ENCODE data around the gene DQX1.
"Not testable (repeated sequence)": the region's sequence is repeated elsewhere in the genome, so short reads cannot be mapped to it uniquely, and the experiment has no call there.

The DQX1 gene

DNA sequence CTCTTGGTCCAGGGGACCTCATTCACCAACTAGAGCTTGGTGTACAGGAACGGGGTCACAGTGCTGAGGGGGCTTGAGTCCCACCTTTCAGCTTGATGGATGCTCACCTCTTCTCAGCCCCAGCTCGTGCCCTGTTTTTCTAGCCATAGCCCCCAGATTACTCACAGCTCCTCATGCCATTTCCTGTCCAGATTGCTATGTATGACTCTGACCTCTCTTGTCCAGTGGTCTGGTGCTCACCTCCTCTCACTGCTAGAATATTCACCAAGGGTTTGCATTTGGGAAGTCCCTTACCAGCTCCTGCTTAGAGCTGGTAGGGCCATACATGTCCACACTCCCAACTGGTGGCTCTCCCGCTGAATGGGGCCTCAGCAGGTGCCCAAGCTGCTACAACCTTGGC, 32.5 kb downstream of the DQX1 start:
- ATAC-seq (replicated peaks) (no peak), DNase-seq (no peak)
- Mint-ChIP-seq H3K4me3 (no peak overlapping the region), H3K4me1 (peaks cover 15 to 26% of the 10 kb centered on the region in 2 donors), H3K9me3 (no peaks in the 10 kb centered on the region), H3K27ac (no peak overlapping the region), H3K36me3 (peaks cover 45 to 56% of the 10 kb centered on the region in 2 donors), H3K27me3 (peaks cover 7 to 11% of the 10 kb centered on the region in 2 donors)

DNA sequence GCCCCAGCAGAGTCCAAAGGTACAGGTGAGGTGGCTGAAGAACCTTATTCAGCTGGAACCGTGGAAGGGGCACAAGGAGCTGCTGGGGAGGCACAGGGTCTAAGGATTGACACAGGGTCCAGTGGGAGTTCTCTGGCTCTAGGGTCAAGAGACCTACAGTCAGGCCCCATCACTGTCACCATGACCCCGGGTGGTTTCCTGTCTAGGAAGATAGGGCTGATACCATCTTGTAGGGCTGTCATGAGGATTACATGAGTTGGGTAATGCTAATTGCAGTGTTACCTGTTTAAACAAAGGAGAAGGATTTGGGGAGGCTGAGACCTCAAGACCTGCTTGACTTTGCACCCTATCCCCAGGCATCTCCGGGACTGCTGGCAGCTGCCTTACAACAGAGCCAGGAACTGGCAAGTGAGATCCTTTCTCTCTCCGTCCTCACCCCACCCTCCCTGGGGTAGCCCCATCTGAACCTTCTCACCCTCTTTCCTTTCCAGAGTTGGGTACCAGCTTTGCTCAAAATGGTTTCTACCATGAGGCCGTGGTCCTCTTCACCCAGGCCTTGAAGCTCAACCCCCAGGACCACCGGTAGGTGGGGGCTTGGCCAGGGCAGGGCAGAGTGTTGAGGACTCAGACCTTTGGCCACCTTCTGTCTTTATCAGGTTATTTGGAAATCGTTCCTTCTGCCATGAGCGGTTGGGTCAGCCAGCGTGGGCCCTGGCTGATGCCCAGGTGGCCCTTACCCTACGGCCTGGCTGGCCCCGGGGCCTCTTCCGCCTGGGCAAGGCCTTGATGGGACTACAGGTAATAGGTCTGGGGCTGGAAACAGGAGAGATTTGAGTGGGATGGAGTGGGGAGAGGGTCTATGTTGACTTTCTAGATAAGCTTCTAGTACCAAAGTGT, 34.1 kb downstream of the DQX1 start:
- ATAC-seq (replicated peaks) (no peak), DNase-seq (no peak)
- H3K27me3 Mint-ChIP-seq, result no peaks in the 10 kb centered on the region
- H3K4me3 Mint-ChIP-seq, result no peak overlapping the region
- peaks cover 8 to 16% of the 10 kb centered on the region in 2 donors for H3K4me1 Mint-ChIP-seq
- H3K36me3 Mint-ChIP-seq, result peaks cover 45 to 60% of the 10 kb centered on the region in 2 donors
- no peaks in the 10 kb centered on the region for H3K9me3 Mint-ChIP-seq
- peak overlapping the region; percentile 20 for H3K27ac Mint-ChIP-seq

DNA sequence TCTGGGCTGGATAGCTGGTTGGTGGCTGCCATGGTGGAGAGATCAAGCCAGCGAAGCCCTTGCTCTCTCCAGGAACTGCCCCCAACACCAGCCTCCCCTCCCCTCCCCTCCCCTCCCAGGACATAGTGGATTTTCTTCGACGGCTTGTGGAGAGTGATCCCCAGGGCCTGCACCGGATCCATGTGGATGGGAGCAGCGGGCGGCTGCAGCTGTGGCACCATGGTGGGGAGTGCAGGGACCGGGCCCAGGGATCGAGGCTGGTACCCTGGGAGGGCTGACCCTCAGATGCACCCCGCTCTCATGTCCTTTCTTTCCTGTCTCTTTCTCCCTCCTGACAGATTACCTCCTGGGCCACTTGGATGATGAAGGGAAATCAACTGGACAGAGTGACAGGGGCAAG, 36.1 kb downstream of the DQX1 start:
- no peak overlapping the region for H3K4me3 Mint-ChIP-seq
- H3K4me1 Mint-ChIP-seq, result peaks cover 11 to 19% of the 10 kb centered on the region in 2 donors
- DNase-seq, result no peak
- ATAC-seq (replicated peaks), result no peak
- no peak overlapping the region for H3K27ac Mint-ChIP-seq
- H3K27me3 Mint-ChIP-seq, result no peaks in the 10 kb centered on the region
- H3K9me3 Mint-ChIP-seq, result no peaks in the 10 kb centered on the region
- H3K36me3 Mint-ChIP-seq, result peaks cover 49 to 67% of the 10 kb centered on the region in 2 donors

DNA sequence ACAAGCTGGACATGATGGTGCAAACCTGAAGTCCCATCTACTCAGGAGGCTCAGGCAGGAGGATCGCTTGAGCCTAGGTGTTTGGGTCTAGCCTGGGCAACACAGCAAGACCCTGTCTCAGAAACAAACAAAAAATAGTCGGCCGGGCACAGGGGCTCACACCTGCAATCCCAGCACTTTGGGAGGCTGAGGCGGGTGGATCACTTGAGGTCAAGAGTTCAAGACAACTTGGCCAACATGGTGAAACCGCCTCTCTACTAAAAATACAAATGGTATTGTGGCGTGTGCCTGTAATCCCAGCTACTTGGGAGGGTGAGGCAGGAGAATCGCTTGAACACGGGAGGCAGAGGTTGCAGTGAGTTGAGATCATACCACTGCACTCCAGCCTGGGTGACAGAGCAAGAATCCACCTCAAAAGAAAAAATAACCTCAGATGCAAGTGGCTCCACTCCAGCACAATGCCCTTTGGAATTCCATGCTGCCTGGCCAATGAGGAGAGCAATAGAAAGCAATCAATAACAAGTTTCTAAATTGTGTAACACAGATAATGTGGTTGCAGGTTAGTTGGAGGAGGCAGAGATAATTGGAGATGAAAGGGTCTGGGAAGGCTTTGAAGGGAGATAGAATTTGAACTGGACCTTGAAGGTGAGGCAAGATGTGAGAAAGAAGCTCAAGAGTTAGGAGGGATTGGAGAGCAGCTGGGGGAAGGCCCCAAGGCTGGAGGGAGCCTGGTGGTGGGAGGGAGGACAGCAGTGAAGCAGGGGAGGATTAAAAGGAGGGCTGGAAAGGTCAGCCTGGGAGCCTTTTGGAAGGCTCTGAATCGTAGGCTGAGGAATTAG, 37.2 kb downstream of the DQX1 start:
- Mint-ChIP-seq H3K4me3 (no peak overlapping the region), H3K36me3 (peaks cover 42 to 64% of the 10 kb centered on the region in 2 donors), H3K9me3 (no peaks in the 10 kb centered on the region), H3K27me3 (no peaks in the 10 kb centered on the region), H3K4me1 (peaks cover 11 to 17% of the 10 kb centered on the region in 2 donors), H3K27ac (no peak overlapping the region)
- no peak for DNase-seq
- no peak for ATAC-seq (replicated peaks)

DNA sequence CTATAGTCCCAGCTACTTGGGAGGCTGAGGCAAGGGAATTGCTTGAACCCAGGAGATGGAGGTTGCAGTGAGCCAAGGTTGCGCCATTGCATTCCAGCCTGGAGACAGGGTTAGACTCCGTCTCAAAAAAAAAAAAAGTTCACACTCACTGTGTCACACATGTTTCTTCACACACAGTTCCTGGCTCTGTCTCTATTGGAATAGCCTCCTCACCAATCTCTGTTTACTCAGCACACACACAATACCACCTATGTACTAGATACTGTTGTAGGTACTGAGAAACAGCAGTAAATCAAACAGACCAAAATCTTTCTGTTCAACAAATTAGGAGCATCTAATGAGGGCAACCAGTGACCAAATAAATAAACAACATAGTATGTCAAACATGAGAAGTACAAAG, 39.9 kb downstream of the DQX1 start:
- Mint-ChIP-seq H3K4me3 (no peak overlapping the region), H3K4me1 (peaks cover 20 to 30% of the 10 kb centered on the region in 2 donors), H3K36me3 (peaks cover 27 to 45% of the 10 kb centered on the region in 2 donors), H3K27ac (no peak overlapping the region), H3K27me3 (no peaks in the 10 kb centered on the region), H3K9me3 (no peaks in the 10 kb centered on the region)
- ATAC-seq (replicated peaks), result no peak
- DNase-seq, result no peak

DNA sequence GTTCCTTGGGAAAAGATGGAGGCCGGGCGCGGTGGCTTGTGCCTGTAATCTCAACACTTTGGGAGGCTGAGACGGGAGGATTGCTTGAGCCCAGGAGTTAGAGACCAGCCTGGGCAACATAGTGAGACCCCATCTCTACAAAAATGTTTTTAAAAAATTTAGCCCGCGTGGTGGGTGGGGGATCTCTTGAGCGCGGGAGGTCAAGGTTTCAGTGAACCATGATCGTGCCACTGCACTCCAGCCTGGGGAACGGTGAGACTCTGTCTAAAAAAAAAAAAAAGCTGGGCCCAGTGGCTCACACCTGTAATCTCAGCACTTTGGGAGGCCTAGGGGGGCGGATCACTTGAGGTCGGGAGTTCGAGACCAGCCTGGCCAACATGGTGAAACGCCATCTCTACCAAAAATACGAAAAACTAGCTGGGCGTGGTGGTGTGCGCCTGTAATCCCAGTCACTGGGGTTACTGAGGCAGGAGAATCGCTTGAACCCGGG, 42.3 kb downstream of the DQX1 start:
- peaks cover 22 to 36% of the 10 kb centered on the region in 2 donors for H3K4me1 Mint-ChIP-seq
- H3K36me3 Mint-ChIP-seq, result peaks cover 20 to 35% of the 10 kb centered on the region in 2 donors
- not testable (repeated sequence) for ATAC-seq (replicated peaks)

DNA sequence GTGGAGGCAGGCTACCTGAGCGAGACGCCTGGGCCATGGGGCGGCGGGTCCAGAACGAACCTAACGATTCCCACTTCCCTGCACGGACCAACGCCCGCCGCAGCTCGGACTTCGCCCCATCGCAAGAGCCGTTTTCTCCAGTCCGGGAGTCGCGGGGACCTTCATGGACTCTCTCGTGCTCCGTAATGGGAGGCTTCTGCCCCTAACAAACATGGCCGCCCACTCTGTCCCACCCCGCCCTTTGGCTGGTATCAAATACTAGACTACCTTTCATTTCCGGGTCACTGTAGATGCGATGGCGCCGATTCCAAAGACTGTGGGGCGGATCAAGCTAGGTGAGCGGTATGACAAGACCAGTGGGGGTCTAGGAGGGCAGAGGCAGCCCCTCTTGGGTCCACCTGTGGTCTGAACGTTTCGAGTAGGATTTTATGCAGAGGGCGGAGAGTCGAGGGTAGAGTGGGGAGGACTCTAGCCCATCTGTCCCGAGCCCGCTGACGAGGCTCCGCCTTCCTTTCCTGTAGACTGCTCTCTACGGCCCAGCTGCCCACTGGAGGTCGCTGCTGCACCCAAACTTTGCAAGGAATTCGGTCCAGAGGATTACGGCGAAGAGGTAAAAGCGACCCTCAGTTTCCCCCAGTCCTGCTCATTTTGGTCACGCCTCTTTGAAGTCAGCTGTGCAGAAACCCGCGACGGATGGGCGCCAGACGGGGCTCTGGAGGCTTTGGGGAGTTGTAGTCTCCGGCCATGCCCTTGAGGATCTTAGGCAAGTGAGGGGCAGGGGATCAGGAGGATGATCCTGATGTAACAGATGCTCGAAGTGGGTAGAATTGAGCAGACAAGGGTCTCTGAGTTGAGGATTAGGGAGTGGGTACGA, 43.0 kb downstream of the DQX1 start, which contains the start of the genes CCDC142 and TTC31:
Gene CCDC142, minus strand, starts transcription at position 198 of the 874 bp plus-strand sequence. Its CDS starts 161 bp downstream, at position 37.
Gene TTC31, plus strand, starts transcription at position 281 of the 874 bp plus-strand sequence. Its CDS starts 15 bp downstream, at position 296.
- Mint-ChIP-seq H3K36me3 (peaks cover 20 to 32% of the 10 kb centered on the region in 2 donors), H3K9me3 (no peaks in the 10 kb centered on the region), H3K27me3 (no peaks in the 10 kb centered on the region), H3K4me1 (peaks cover 22 to 36% of the 10 kb centered on the region in 2 donors), H3K4me3 (peak within 1 kb of the TSS; percentile 93 to 99), H3K27ac (peak within 1 kb of the TSS; percentile 99)
- ATAC-seq (replicated peaks) (peak; percentile 94 to 96), DNase-seq (peak; percentile 89)

More for the DNA sequence above, 42.3 kb downstream of the DQX1 start:
- not testable (repeated sequence) for DNase-seq, H3K9me3 Mint-ChIP-seq, H3K27me3 Mint-ChIP-seq
- peak overlapping the region; percentile 99 for H3K27ac Mint-ChIP-seq
- peak overlapping the region; percentile 93 to 99 for H3K4me3 Mint-ChIP-seq

DNA sequence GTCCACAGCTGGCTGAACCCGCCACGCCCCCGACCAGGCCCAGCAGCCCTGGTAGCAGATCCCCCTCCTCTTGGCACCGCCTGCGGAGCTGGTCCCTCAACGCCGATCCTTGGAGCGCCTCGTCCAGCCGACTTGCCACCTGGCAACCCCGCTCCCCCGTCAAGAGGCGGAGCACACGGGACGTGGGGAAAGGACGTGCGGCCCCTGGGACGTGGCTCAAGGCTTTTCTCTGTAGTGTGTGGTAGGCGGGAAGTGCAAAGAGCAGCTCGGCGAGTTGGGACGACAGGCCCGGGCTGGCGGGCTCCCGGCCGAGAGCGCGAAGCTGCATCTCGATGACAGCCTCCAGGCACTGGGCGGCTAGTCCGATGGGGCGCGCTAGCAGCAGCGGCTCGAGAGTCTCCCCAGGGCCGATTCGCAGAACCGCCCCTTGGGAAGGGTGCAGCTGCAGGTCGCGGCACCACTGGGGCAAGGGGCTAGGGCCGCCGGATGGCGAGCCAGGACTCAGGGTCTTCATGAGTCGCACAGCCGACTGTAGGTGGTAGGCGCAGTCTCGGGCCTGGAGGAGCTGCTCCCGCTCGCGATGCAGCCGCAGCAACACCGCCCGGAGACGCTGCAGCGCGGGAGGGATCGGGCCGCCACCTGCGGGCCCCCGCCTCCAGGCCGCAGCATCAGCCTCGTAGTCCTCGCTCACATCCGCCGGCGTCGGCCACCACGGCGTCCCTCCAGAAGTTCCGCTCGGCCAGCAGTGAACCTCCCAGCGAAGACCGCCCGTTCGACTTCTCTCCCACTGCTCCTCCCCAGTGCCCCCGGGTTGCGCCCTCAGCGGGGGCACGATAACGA, 43.9 kb downstream of the DQX1 start:
- Mint-ChIP-seq H3K36me3 (peaks cover 24 to 37% of the 10 kb centered on the region in 2 donors), H3K4me1 (peaks cover 25 to 41% of the 10 kb centered on the region in 2 donors), H3K4me3 (peak overlapping the region; percentile 93 to 99), H3K27me3 (no peaks in the 10 kb centered on the region), H3K27ac (peak overlapping the region; percentile 99), H3K9me3 (no peaks in the 10 kb centered on the region)
- ATAC-seq (replicated peaks) (peak; percentile 61), DNase-seq (peak; percentile 59)

DNA sequence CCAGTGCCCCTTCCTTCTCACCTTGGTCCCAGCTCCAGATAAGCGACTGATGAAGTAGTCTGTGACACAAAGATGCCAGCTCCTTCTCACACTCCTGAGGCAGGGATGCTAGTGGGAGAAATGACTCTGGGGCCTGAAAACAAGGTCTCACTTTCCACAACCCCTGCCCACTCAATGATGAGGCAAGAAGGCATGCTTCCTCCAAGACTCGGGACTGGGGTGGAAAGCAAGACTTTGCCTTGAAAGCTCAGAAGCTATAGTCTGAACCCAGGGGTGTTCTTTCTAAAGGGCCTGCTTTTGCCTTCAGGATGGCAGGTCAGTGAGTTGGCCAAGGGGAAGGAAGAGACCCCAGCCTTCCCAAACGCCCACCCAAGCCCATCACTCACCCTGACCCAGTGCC, 44.6 kb downstream of the DQX1 start:
- Mint-ChIP-seq H3K27ac (no peak overlapping the region), H3K27me3 (no peaks in the 10 kb centered on the region), H3K36me3 (peaks cover 21 to 31% of the 10 kb centered on the region in 2 donors), H3K4me3 (peak overlapping the region; percentile 93 to 99), H3K4me1 (peaks cover 23 to 36% of the 10 kb centered on the region in 2 donors), H3K9me3 (no peaks in the 10 kb centered on the region)
- no peak for DNase-seq
- ATAC-seq (replicated peaks), result no peak

DNA sequence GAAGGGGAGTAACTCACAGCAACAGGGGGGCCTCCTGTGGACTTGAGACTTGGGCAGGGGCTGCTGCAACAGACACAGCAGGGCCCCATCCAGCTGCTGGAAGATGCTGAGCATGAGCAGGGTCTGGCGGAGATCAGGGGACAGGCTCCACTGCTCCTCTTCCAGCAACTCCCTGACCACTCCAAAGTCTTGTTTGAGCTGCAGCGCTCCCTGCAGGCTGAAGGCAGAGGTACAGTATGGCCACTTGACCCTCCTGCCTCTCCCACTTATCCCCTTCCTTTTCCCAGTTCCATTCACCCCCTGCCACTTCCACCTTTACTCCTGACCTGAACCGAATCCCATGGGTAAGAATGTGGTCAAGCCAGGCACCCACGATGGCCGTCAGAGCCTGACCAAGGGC, 51.1 kb downstream of the DQX1 start:
- Mint-ChIP-seq H3K4me3 (no peak overlapping the region), H3K36me3 (peaks cover 32 to 45% of the 10 kb centered on the region in 2 donors), H3K4me1 (peaks cover 14 to 42% of the 10 kb centered on the region in 2 donors), H3K27ac (peak overlapping the region; percentile 15), H3K9me3 (no peaks in the 10 kb centered on the region), H3K27me3 (no peaks in the 10 kb centered on the region)
- DNase-seq (no peak), ATAC-seq (replicated peaks) (no peak)

DNA sequence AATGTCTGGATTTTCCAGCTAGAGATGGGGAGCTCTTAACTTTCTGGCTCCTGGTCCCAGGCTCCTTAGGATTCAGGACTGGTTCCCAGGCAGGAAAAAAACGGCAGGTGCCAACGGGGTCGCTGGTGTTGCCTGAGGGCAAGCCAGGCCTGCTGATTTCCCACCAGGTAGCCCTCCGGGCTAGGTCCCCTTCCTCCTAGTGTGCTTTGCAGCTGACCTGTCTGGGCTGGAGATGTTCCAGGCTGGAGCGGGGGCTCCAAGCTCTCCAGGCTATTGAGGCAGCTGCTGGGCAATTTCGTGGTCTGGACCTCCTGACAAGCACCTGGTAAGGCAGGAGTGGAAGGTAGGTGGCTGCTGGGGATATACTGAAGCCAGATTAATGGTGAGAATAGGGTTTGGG, 51.5 kb downstream of the DQX1 start:
- peak overlapping the region in 1 of 2 donors; percentile 19 for H3K4me3 Mint-ChIP-seq
- H3K27ac Mint-ChIP-seq, result no peak overlapping the region
- no peaks in the 10 kb centered on the region for H3K27me3 Mint-ChIP-seq
- H3K9me3 Mint-ChIP-seq, result no peaks in the 10 kb centered on the region
- H3K36me3 Mint-ChIP-seq, result peaks cover 32 to 47% of the 10 kb centered on the region in 2 donors
- H3K4me1 Mint-ChIP-seq, result peaks cover 16 to 44% of the 10 kb centered on the region in 2 donors
- ATAC-seq (replicated peaks) (no peak), DNase-seq (no peak)

DNA sequence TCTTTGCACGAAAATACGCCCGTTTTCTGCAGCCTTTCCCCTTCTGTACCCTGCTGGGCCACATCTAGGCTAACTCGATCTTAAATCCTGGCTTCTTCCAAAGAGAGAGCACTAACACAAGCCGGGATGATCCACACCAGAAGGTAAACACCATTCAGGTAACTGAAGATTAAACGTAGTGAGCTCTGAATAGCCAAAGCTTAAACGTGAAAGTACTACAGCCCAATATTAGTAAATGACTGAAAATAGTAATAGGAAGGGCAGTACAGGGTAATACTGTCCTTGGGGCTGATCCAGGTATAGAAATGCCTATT, 53.1 kb downstream of the DQX1 start:
- Mint-ChIP-seq H3K27ac (peak overlapping the region; percentile 99), H3K36me3 (peaks cover 29 to 42% of the 10 kb centered on the region in 2 donors), H3K4me3 (peak overlapping the region; percentile 97 to 98), H3K4me1 (peaks cover 16 to 44% of the 10 kb centered on the region in 2 donors), H3K27me3 (no peaks in the 10 kb centered on the region), H3K9me3 (no peaks in the 10 kb centered on the region)
- DNase-seq (no peak), ATAC-seq (replicated peaks) (no peak)

Data from stimulated activated naive B cell treated with anti-CD40 and anti-IgM and Interleukin-4, amounts not matched to agents 10 μg/mL and 1 μg/mL and 100 μg/mL, for 72 hours (primary cell).